Erythroblast (primary cell): Measurements from ENCODE around the gene PJA2.
"Not testable (repeated sequence)": the region's sequence is repeated elsewhere in the genome, so short reads cannot be mapped to it uniquely, and the experiment has no call there.

Source experiments
- GATA1 ChIP-seq: IDR thresholded peaks from 2 replicates; pipeline ENCODE4 v1.6.1; 2011; ENCODE audit warnings: low read depth, mild to moderate bottlenecking, control low read depth, low read length, moderate library complexity
- POLR2A ChIP-seq: IDR thresholded peaks from 2 replicates; pipeline ENCODE4 v1.6.1; 2011; ENCODE audit warnings: mild to moderate bottlenecking, low read length

- not testable (repeated sequence) for TF ChIP-seq POLR2A, GATA1
These were observed 4.2 kb upstream of the PJA2 start for GRCh38 chr5:109413921-109414461.
